HG02678 (cell line): ENCODE results near the gene HLA-DPA1.

Experiments
- ATAC-seq: cut with Tn5 transposase; IDR thresholded peaks from one replicate; pipeline ENCODE4 v1.9.1; 2021; ENCODE audit warnings: mild to moderate bottlenecking, moderate library complexity; ENCODE audit not compliant: unreplicated experiment

HLA-DPA1 gene

DNA sequence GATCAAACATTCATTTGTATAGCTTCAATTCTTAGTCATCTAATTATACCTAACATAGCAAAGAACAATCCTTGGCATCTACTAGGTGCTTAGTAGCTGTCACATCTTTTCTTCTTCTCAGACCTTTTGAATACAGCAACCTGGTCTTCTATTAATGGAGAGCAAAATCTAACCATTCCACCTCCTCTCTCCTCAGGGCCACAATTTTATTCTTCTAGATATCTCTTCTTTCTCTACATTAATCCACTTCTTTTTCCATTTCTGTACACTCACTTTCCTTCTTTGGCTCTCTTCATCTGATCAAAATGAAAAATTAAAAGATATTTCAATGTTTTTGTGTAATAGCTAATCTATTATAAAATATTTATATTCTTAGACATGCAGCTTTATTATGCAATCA, 55.0 kb downstream of the HLA-DPA1 start:
- ATAC-seq: no peak

DNA sequence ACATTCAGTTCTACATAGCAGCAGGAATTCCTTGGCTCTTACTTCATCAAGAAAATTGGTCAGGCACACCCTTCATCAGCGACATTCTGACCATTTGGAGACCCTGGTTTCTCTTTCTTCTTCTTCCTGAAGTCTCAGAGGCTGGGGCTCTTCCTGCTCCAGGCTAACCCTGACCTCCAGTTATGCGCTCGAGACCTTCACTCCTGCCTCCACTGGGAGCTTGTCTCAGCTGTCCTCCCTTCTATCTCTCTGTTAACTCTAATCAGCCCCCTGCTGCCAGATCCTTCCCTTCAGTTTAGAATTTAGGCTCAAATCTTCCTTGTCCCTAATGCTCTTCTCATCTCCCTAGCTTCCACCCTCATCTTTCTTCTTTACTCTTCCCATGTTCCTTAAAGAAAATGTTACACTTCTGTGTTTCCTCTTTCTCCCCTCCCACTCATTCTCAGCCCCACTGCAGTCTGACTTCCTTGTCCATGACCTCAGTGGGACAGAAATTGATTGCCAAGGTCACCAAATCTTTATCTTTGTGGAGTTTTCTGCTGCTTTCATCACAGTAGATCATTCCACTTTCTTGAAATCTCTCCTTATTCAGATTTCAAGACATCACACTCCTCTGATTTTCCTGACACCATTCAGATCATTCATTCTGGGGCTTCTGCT, 55.6 kb downstream of the HLA-DPA1 start:
- ATAC-seq: no peak

DNA sequence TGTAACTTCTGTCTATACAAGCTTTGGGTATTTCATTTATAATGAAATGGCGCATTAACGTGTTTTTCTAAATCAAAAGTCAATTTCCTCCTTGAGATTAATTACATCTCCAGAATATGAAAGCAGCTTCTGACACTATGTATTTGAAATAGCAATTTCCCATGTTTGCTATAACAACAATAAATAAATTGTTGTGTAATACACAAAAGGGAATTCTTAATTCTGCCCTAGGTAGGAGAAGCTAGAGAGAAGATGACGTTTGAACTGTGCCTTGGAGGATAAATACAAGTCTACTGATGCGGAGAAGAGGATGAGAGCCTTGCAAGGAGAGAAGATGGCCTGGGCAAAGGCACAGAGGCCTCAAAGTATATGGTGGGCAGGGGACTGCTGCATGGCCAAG, 56.4 kb downstream of the HLA-DPA1 start:
- no peak for ATAC-seq

DNA sequence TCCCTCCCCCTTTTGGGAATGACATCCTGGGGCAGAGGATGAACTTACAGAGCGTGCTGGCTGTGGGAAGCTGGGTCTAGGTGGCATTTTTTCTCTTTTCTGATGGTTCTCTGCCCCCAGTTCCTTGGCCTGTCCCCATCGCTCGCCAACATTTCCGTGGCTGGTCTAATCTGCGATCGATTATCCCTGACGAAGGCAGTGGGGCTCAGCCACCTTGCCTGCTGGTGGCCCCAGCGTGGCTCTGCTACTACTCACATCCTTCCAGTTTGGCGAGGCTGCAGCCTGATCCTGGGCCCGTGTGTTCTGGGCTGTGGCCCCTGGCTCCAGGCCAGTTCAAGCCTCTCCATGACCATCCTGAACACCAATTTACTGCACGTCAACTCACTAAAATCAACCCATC, 57.7 kb downstream of the HLA-DPA1 start:
- ATAC-seq: no peak

DNA sequence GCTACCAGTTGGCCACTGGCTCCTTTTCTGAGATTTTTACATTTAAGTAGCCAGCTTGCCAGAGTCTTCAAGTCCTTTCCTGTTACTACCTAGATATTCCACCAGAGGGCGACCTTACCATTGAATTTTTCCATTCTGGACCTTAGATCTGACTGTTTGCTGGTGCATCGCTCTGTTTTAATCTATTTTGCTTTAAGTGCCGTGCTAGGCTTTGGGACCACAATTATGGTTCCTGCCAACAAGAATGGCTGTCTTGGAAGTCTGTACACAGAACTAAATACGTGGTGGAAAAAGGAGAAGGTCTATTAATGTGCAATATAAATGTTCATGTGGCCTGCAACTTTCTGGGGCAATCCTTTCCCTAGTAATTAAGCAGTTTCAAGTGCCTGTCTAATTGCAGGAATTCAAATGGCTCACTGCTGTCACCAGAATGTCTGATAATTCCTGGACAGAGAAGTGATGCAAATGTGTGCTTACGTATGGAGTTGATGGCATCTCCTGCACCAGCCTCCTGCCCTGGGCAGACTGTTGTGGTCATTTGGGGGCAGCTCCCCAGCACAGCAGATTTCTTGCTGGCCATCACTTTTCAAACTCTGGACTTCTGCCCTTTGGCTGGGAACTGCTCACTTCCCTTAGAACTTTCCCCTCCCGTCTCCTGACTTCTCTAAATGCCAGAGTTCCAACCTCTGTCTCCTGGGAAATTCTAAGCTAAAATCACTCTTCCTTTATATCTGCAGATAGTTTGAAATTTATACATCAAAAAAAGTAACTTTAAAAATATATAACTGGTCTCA, 58.4 kb downstream of the HLA-DPA1 start:
- ATAC-seq: no peak
